IMR-90 (cell line): ENCODE data around the gene PIM3.

ENCODE experiments used
- CEBPB ChIP-seq: IDR thresholded peaks from 2 replicates; pipeline ENCODE4 v1.6.1; 2012; ENCODE audit warnings: low read depth, low read length, improper control_type of control experiment
- MAZ ChIP-seq: IDR thresholded peaks from 2 replicates; pipeline ENCODE4 v1.6.1; 2012; ENCODE audit warnings: low read depth, mild to moderate bottlenecking, low read length, improper control_type of control experiment, moderate library complexity, borderline replicate concordance
- POLR2A ChIP-seq: IDR thresholded peaks from 2 replicates; pipeline ENCODE4 v1.6.1; 2012; ENCODE audit warnings: mild to moderate bottlenecking, low read depth, low read length
- RAD21 ChIP-seq: IDR thresholded peaks from 2 replicates; pipeline ENCODE4 v1.6.1; 2012; ENCODE audit warnings: low read length, improper control_type of control experiment
- RFX5 ChIP-seq: IDR thresholded peaks from 2 replicates; pipeline ENCODE4 v1.8.0; 2012; ENCODE audit warnings: low read depth, mild to moderate bottlenecking, low read length, moderate library complexity
- TF ChIP-seq, protein P1 (sequence below): conservative IDR thresholded peaks from 2 replicates; pipeline ENCODE4 v1.5.1; 2012; ENCODE audit warnings: mild to moderate bottlenecking, low read depth, low read length, improper control_type of control experiment

DNA sequence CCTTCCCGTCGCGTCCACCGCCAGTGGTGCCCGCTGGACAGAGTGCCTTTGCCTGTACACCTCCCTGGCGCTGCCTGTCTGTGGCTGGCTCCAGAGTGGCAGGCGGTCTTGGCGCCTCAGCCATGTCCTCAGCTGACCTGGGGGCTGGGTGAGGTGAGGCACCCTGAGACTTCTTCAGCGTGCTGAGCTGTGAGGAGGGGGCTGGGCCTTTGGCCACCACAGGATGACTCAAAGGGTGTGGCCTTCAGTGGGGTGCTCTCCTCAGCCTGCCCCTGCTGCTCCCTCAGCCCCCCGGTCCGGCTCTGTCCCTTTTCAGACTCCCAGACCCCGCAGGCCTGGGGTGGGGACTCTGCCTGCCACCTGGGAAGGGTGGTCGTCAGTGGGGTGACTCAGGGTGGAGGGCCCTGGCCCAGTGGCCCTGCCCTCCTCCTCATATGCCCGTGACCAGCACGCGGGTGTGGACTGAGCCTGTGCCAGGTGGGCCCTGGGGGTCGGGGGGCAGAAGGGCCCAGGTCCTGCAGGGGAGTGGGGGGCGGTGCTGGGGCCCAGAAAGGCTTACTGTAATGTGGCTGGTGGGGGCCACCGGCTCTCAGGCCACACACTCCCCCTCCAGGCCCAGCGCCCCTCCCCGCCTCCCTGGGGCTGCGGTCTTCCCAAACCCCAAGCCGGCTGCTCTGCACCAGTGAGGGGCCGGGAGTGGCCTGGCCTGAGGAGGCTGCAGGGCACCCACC lies 26.2 kb upstream of the PIM3 start:
- TF ChIP-seq, protein P1, sequence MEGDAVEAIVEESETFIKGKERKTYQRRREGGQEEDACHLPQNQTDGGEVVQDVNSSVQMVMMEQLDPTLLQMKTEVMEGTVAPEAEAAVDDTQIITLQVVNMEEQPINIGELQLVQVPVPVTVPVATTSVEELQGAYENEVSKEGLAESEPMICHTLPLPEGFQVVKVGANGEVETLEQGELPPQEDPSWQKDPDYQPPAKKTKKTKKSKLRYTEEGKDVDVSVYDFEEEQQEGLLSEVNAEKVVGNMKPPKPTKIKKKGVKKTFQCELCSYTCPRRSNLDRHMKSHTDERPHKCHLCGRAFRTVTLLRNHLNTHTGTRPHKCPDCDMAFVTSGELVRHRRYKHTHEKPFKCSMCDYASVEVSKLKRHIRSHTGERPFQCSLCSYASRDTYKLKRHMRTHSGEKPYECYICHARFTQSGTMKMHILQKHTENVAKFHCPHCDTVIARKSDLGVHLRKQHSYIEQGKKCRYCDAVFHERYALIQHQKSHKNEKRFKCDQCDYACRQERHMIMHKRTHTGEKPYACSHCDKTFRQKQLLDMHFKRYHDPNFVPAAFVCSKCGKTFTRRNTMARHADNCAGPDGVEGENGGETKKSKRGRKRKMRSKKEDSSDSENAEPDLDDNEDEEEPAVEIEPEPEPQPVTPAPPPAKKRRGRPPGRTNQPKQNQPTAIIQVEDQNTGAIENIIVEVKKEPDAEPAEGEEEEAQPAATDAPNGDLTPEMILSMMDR: no peak
- TF ChIP-seq RAD21: no peak
- no peak for TF ChIP-seq CEBPB
- no peak; the same call in 1 of the 2 replicates for TF ChIP-seq MAZ
- TF ChIP-seq RFX5: no peak
- TF ChIP-seq POLR2A: no peak
